Umbilical cord (tissue), 2 donors: ENCODE measurements around the gene LRMDA. TPM values are rescaled to one million over a fixed set of nuclear protein-coding genes. Genes with fewer than 3 reads are reported as not detected.

Source experiments
- DNase-seq: peaks from one replicate; pipeline ENCODE4 v3.0.0-alpha.2; 2015; ENCODE audit warnings: low spot score
- total RNA-seq: library from RNA; depleted of rRNA; stranded (reverse); fragments of >200 nt; gene quantifications from one replicate; pipeline ENCODE4 v1.2.3, GENCODE V29; 2014; ENCODE audit warnings: low replicate concordance; ENCODE audit not compliant: insufficient read depth

LRMDA gene
- total RNA-seq, 1 donor from 2014 or later = 1.7 TPM

DNA sequence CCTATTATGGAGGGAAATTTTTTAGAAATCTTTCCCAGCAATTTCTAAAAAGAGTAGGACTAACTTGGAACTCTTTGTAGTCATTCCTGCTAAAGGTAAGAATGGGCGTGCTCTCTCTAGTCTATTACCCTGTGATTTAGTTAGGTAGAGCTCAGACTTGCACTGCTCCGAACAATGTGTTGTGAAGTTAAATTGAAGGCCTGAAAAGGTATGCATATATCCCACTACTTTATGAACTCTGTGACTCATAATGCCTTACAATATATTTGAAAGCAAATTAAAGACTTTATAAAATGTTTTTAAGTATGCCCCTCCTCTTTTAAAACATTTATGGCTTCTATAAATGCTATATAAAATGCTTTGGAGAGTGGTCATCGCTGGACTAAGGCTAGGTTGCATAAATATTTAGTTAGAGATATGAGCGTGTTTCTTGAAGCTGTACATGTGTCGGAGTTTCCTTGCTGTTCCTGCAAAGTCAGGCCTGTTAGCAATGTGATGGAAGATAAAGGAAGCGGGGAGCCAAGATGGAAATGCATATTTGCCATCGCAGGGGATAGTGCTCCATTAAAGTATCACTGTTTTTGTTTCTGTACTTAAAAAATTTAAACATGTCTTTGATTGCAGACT lies 761.4 kb downstream of the LRMDA start:
- peak; percentile 77 for DNase-seq

DNA sequence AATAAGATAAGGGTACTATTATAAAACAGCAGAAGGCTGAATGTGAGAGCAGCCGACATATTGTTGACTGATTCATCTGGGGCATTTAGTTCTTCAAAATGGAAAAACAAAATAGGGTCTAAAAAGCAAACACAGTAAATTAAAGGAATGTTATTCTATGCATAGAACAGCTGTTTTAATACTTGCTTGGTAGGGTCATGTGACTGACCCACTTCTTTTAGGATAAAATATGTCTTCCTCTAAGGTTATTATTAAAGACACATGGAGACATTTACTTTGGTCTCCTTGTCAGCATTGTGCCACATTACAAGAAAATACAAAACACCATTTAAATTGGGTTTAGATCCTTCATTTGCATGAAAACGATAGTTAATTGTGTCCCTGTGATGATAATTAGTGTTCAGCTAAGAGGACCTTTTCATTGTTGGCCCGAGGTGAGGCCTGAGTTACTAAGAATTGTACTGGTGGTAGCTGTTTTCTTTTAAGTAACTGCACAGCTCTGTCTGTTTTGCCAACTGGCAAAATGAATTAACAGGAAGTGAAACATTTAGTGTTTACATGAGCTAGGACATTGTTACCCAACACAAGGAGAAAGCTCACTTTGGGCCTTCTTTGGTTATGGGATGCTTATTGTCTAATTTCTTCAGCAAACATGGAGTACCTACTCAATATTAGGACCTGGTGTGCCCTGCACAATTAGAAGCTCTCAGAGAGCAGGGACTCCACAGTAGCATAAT lies 764.4 kb downstream of the LRMDA start:
- no peak for DNase-seq

DNA sequence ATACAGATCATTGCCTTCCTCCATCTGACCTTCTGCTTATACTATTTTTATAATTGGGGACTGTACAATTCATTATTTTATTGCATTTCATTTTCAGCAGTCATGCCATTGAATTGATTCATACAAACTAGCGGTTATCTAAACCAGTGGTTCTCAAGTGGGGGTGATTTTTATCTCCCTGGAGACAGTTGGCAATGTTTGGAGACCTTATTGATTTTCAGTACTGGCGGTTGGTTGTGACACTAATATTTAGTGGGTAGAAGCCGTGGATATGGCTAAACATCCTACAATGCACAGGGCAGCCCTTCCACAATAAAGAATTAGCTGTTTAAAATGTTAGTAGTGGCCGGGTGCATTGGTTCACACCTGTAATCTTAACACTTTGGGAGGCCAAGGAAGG lies 765.9 kb downstream of the LRMDA start:
- DNase-seq = no peak

DNA sequence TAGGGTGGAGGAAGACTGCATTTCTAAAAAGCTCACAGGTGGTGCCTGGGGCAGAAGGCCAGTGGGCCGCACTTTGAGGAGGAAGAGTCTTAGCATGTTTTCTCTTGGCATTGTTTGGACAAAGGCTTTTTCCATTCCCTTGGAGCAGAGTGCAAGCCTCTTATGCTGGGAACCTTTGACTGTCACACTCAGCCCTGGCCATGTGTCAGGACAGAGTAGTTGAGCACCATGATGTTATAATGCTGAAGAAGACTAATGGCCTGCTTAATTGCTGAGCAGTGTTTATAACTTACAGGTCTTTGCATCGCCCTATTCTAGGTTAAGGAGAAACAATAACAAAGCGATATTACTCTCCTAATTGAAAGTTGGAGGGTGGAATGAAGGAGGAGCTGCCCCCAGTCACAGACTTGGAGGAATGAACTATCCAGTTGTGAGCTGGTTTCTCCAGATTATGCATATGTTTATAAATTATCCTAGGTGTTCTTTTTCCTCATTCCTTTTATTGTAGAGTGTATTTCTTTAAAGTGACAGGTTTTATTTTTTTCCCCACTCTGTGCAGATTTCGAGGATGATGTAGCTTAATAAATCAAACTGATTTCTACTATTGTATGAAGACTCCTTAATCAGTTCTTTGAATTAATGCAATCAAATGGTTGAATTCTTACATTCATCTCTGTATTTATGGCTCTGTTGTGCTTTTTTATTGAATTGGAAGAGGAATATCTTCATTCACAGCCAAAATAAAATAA lies 767.0 kb downstream of the LRMDA start:
- DNase-seq = no peak

DNA sequence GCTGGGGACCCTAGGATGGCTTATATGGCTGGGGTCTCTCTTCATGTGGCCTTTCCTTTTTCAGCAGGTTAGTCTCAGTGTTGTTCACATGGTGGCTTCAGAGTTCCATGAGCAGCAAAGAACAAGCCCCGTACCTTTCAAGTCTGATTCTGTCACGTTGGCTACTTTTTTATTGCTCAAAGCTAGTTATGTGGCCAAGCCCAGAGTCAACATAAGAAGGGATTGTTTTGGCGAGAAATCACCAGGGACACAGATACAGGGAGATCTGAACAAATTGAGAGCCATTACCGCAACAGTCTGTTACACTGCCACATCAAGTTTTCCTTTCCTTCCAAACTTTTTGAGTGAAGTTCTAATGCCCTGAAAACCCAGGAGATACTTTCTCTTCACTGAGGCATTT lies 770.5 kb downstream of the LRMDA start:
- no peak for DNase-seq

DNA sequence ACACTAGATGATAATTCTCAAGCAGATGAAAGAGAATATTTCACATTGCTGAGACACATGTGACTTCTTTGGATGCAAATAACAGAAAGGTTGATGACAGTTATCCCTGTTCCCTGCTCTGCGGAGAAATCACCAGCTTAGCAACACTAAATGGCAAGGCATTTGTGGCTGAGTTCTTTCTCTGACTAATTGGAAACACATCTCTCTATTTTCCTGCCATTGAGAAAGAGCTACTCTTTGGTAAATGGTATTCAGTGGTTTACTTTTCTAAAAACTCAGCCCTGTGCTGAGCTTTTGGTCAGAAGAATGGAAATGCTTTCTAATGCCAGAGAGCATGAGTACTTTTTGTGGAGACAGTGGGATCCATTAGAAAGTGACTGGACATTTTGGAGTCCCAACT lies 771.4 kb downstream of the LRMDA start:
- peak; percentile 19 for DNase-seq

DNA sequence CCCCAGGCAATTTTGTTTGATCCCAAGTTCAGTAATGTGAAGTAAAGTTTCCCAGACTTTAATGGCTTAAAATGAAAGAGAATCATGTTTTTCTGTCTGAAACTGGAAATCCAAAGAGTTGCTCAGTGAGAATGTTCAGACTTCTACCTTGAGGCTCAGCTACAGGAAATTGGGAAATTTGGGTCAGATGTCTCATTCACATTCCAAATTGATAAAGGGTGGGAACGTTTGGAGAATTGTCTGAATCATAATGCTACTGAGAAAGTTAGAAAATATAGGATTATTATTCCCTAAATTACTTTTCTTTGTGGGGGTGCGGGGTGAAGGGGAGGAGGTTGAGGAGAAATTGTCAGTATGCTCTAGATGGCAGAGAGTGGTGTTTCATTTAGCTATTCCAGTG lies 773.9 kb downstream of the LRMDA start:
- no peak for DNase-seq

DNA sequence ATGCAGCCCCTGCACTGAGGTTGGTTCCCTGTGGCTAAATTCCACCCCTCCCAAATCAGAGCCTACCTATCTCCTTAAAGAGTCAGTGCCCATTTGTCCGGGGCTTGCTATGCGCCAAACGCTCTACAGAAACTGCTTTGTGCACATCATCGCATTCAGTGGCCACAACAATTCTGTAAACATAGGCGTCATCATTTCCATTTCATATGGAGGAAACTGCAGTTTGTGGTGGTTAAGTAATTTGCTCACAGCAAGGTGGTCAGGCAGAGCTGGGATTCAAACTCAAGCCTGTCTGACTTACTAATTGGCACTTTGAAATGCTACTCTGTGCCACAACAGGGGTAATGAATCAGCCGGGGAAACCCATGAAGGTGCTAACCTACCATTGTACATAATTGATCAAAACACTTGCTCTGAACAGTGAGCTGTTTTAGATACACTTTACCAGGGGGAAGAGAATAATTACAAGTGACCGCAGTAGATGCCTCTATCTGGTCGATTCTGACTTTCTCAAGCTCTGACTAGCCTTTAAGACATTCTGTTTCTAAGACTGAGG lies 775.5 kb downstream of the LRMDA start:
- no peak for DNase-seq

DNA sequence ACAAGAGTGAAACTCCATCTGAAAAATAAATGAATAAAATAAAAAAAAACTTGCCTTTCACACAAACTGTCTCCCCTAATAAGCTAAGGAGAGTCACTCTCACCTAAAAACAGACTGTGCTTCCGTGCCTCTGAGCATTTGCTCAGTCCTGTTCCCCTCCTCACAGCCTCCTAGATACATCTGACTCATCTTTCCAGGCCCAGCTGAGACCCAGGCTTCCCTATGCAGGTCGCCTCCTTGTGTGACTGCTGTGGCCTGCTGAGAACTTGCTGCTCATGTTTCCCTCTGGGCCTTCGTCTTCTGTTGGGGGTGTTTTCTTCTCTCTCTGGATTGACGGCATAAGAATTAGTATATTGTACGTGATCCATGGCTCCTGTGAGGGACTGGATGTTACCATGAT lies 777.7 kb downstream of the LRMDA start:
- peak; percentile 34 for DNase-seq

DNA sequence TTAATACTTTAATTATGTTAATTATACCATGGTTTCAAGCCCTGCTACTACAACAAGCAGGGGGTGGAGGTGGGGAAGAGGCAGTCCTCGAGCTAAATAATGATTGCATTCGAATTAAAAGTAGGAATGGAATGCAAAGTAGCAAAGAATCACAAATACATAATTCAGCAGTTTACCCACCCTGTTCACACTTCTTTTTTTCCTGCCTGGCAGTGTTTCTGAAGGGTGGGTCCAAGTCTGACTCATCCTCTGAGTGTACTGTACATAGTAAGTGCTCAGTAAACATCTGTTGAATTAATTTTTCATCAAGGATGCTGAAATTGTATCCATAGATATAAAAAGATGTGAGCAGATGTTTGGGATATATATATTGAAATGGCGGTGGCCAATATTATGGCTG lies 778.8 kb downstream of the LRMDA start:
- no peak for DNase-seq

DNA sequence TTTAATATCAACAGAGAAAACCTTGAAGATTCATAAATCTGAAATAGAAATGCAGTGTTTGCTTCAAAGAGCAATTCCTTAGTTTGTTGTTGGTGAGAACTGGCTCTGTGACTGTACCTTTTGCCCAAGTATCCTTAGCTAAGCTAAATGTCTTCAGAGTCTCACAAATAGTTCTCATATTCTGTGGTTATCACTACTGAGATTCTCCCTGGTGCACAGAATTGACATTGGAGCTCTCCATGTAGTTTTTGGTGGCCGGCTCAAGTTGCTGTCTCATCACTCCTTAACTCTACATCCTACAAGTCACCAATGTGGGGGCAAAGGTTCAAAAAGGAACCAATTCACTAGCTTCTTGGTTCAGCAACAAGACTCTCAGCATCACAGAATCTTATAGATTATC lies 780.3 kb downstream of the LRMDA start:
- DNase-seq = no peak

DNA sequence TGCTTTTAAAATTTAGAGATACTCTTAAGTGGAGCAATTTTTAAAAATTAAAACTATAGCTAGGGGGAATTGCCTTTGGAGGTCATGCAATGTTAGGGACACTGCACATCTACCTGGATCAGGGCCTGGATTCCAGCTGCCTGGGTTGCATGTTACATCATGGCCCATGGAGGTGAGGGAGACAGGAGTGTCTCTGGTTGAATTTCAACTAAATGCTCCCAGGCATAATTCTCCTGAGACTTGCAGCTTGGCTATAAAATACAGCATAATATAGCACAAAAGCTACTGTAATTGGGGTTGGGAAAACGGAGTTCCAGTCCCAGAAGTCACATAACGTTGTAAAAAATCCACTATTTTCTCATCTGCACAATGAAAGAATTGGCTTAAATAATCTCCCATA lies 782.5 kb downstream of the LRMDA start:
- DNase-seq = no peak

DNA sequence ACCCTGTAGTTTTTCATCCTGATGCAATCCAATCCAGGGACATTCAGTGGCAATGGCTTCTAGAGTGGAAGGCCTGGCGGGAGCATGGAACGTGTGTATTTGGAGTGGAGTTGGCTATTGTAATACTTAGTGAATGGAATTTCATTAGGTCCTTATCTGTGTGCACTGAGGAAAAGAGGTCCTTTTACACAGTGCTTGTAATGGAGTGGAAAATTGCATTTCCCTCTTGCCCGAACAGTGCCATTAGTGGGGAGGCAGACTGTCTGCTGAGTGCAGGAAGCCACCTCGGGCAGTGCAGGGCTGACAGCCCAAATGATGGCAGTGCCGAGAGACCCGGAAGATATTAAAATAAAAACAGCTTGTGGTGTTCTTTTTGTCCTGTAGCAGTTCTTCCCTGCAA lies 786.6 kb downstream of the LRMDA start:
- DNase-seq = no peak

DNA sequence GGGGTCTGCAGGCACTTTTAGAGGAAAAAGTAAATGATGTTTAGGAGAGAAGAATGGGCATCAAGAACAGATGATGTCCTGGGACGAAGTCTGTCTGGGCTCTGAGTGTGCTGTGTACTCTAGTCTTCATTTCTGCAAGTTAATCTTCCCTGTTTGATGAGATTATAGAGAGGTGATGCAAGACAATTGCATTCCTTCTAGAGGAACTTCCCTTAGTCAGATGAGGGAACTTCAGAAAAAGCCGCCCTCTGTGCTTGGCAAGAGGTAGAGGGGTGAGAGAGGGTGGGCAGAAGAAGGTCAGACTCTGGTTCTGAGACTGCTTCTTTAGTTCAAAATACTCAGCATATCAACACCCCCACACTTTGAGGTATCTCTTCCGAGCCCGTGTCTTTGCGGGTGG lies 797.9 kb downstream of the LRMDA start:
- DNase-seq = no peak

DNA sequence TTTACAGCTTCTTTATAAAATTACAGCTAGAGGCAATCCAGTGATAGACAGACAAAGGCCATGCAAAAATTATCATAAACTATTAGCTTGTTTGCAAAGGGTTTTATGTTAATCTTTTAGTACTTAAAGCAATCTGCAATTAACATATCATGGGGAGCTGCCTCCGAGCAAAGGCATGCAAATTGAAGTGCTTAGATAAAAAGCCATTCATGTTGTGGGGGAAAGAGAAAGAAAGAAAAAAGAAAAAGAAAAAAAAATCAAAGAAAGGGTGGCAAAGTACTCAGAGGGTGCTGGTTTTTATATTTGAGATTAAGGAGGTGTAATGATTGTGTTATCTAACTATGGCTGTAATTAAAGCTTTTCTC lies 799.5 kb downstream of the LRMDA start:
- no peak for DNase-seq

DNA sequence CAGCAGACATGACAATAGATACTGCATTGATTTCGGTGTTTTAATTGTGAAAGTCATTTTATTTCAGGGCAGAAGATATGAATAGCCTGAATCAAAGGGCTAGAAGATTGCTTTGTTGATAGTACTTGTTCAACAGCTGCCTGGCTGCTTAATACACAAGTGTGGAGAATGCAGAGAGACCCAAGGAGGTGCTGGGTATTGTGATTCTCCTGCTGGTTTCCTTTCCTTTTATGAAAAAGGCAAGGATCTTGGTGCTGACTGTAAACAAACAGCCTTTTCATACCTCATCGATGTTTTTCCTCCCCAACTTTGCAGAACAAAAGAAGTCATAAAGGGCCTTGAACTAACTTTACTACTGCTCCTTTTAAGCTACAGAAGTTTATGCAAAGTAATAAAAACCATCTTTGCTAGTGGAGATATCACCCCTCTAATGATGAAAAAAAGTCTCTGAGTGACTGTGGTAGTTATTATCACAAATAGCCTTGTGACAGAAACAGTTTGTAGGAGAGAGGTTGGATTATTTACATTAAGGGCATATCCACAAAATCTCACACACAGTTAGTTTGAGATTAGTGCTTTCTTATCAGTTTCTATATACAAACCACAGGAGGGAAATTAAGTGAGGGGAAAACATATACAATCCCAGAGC lies 800.0 kb downstream of the LRMDA start:
- no peak for DNase-seq

DNA sequence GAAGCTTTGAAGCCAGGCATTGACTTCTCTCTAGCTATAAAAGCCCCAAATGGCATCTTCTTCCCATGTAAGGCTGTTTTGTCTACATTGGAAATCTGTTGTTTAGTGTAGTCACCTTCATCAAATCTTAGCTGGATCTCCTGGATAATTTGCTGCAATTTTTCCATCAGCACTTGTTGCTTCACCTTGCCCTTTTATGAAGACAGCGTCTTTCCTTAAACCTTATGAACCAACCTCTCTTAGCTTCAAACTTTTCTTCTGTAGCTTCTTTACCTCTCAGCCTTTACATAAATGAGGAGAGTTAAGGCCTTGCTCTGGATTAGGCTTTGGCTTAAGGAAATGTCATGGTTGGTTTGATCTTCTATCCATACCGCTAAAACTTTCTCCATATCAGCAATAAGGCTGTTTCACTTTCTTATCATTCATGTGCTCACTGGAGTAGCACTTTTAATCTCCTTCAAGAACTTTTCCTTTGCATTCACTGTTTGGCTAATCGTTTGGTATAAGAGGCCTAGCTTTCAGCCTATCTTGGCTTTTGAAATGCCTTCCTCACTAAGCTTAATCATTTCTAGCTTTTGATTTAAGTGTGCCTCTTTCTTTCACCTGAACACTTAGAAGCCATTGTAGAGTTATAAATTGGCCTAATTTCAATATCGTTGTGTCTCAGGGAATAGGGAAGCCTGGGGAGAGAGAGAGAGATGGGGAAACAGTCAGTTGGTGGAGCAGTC lies 803.2 kb downstream of the LRMDA start:
- peak; percentile 69 for DNase-seq

DNA sequence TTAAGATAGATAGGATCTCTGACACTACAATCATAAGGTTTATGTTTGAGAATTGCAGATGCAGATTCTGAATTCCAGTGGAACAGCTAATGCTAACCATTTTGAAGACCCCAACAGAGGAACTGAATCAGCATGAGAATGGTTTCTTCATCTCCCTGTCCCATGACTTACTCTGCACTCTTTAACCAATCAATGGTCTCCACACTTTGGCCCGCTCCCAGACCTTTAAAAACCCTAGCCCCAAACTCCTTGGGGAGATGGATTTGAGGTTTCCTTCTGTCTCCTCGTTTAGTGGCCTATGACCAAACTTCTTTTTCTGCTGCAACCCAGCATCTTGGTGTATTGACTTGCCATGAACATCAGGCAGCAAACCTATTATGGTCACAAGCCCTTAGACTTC lies 804.9 kb downstream of the LRMDA start:
- DNase-seq = no peak

DNA sequence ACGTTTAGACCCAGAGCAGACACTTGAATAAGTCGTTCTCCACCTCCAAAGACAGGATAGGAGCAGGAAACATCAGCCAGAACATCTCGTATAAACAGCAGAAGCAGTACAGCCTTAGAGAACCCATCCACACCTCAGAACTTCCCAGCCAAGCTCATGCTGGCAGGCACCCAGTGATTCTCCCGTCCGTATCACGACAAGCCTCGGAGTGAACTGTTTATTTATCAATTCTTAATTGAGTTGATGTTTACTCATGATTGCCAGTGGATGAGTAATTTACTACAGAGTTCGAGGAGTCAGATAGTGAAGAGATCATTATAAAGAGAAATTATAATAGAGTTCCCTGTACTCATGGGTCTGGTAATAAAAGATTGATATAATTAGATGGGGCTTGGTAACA lies 811.5 kb downstream of the LRMDA start:
- no peak for DNase-seq

DNA sequence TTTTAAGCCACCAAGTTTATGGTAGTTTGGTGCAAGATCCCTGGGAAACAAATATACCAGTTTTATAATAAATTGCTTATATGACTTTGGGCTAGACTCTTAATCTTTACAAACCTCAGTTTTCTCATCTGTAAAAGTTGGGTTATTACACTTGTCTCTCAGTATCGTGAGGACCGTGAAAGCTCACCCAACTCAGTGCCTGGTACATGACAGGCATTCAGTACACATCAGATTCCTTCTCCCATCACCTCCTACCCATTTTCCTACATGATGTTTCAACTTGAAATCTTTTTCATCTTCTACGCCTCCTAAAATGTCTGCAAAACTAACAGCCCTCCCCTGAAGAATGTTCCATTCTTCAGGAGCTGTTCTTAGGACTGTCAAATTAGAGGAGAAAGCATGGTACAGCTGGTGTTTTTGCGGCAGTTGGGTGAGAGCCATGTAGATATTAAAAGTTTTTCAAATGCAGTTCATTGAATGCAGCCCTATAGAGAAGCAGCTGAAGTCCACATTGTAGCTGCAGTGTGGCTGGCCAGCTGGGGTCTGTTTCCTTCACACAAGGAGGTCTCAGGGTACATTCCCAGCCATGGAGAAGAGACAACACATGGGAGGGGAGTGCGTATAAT lies 812.8 kb downstream of the LRMDA start:
- peak; percentile 46 for DNase-seq

DNA sequence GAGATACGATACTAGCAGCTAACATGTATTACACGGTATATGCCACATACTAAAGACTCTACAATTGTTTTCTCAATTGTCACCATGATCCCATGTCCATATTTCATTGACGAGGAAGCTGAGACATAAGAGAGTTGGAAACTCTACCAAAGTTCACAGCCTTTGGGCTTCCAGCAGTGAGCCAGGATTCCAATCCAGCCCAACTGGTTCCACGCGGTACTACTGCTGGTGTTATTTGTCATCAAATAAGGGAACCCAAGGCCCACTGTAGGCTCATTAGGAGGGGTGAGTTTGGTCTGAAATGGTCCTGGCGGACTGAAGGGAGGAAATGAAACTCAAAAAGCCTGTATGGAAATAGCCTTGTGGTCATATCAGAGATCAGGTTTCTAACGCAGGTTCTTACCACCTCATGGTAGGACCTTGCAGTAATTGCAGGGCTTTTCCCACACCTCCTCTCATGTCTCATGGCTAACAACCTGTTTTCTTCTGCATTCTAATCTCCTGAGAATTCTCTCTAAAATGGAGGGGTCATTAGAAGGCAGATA lies 814.6 kb downstream of the LRMDA start:
- no peak for DNase-seq
